Erythroblast (primary cell): ENCODE measurements around the gene MOV10.

Experiments used
- GATA1 ChIP-seq: IDR thresholded peaks from 2 replicates; pipeline ENCODE4 v1.6.1; 2011; ENCODE audit warnings: low read depth, mild to moderate bottlenecking, control low read depth, low read length, moderate library complexity
- POLR2A ChIP-seq: IDR thresholded peaks from 2 replicates; pipeline ENCODE4 v1.6.1; 2011; ENCODE audit warnings: mild to moderate bottlenecking, low read length

GRCh38 chr1:112636056-112636455 lies 38.4 kb upstream of the MOV10 start:
- TF ChIP-seq POLR2A = no peak
- TF ChIP-seq GATA1 = no peak
